Coronary artery (tissue), 2 donors: Measurements from ENCODE around the gene FCRLA.

ENCODE experiments used
- DNase-seq: peaks from one replicate; pipeline ENCODE4 v3.0.0-alpha.2; 2017; ENCODE audit warnings: low spot score
- H3K27ac ChIP-seq, 2 donors: fragments of 200-600 bp; sonication (generic); one replicate each; pipeline ENCODE4 v1.5.1; 2016 to 2019
- H3K4me3 ChIP-seq: fragments of 200-600 bp; sonication (generic); 2 replicates; pipeline ENCODE4 v1.5.1; 2016; ENCODE audit warnings: mild to moderate bottlenecking, moderate library complexity
- CTCF ChIP-seq: fragments of 200-600 bp; sonication (generic); IDR thresholded peaks from one replicate; pipeline ENCODE4 v1.5.1; 2019; ENCODE audit warnings: antibody characterized with exemption

FCRLA gene

GRCh38 chr1:161733526-161733925 is 26.5 kb downstream of the FCRLA start:
- TF ChIP-seq CTCF = no peak
- Histone ChIP-seq H3K4me3 (no peak overlapping the region), H3K27ac (no peak overlapping the region)
- DNase-seq = no peak

DNA sequence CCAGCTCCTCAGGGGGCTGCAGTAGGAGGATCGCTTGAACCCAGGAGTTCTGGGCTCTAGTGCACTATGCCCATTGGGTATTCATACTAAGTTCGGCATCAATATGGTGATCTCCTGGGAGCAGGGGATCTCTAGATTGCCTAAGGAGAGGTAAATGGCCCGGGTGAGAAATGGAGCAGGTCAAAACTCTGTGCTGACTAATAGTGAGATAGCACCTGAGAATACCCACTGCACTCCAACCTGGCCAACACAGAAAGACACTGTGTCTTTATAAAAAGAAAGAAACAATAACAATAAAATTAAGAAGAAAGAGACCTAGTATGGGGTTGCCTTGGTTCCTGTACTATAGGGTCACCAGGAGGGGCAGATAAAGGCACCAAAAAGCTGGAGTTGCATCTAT is 28.8 kb downstream of the FCRLA start:
- no peak for TF ChIP-seq CTCF
- no peak overlapping the region for H3K4me3 ChIP-seq
- DNase-seq = no peak
- no peak overlapping the region for H3K27ac ChIP-seq

DNA sequence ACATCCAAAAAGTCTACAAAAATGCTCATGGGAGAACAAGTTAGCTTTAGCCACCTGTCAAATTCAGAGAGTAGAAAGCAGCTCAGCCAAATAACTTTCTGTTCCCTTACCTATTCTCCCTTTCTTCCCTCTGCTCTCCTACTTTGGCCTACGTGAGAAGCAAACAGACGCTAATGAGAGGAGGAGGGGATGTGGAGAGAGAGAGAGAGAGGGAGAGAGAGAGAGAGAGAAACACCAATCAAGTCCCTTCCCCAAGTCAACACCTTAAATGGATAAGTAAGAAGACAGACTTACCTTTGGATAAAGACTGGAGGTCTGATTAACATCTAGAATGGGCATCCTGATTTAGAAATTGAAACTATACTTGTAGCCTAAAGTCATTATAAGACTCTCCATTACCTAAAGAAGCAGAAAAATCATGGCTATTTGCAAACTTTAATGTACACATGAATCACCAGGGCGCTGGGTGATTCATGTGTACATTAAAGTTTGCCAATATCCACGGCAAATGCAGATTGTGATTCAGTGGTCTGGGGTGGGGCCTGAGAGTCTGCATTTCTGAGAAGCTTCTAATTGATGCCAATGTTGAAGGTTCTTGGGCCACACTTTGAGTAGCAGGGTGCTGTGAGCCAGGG is 29.4 kb downstream of the FCRLA start:
- Histone ChIP-seq H3K27ac (no peak overlapping the region), H3K4me3 (no peak overlapping the region)
- no peak for TF ChIP-seq CTCF
- DNase-seq = no peak

- no peak overlapping the region for H3K4me3 ChIP-seq
- TF ChIP-seq CTCF = no peak
- no peak for DNase-seq
- H3K27ac ChIP-seq = no peak overlapping the region
Measured at GRCh38 chr1:161737625-161738024, 30.6 kb downstream of the FCRLA start.

DNA sequence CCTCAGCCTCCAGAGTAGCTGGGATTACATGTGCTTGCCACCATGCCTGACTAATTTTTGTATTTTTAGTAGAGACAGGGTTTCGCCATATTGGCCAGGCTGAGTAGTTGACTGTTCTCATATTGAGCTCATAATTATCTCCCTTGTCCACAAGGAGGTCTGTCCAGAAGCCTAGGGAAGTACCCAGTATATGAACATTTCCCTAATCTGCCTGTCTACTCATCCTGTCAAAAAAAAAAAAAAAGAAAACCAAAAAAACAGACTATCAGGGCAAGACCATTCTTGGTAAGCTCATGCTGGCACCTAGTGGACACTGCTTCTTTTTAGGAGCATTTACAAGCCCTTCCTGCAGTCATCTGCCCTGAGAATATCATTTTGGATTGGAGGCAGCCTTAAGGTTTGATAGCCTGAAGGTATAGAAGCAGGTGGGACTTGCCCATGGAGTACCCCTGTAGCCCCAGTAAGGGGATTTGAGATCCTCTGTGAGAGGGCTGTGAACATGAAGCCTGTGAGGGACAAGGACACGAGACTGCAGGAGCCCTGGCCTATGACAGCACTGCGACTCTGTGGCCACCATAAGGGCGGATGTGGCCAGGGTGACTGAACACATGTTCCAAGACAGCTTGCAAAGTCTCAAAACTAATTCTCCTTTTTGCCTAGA is 31.7 kb downstream of the FCRLA start:
- no peak for TF ChIP-seq CTCF
- peak overlapping the region in 1 of 2 donors; percentile 54 for H3K27ac ChIP-seq
- no peak overlapping the region for H3K4me3 ChIP-seq
- DNase-seq = no peak

- DNase-seq = no peak
Measured at GRCh38 chr1:161739865-161740566, 33.0 kb downstream of the FCRLA start.

More at GRCh38 chr1:161739865-161740566, 33.0 kb downstream of the FCRLA start:
- Histone ChIP-seq H3K4me3 (no peak overlapping the region), H3K27ac (peak overlapping the region in 1 of 2 donors; percentile 54)
- TF ChIP-seq CTCF = no peak
